ENCODE measurements around the gene ABCC8.

ABCC8 gene

GRCh38 chr11:17488563-17488962 is 11.9 kb upstream of the ABCC8 start:
- no peak for TF ChIP-seq CTCF (IDR thresholded peaks at IDR 0.05; ENCODE audit: unreplicated experiment in 3 of 3)
- no peak overlapping the region for H3K4me3 Mint-ChIP-seq
- no peaks in the 10 kb centered on the region for H3K36me3 Mint-ChIP-seq (ENCODE audit: low read depth)
- H3K27me3 Mint-ChIP-seq (ENCODE audit: low read depth): peaks cover 20% of the 10 kb centered on the region
- H3K27ac Mint-ChIP-seq: no peak overlapping the region
- H3K4me1 Mint-ChIP-seq: peaks cover 10% of the 10 kb centered on the region
- H3K9me3 Mint-ChIP-seq: no peaks in the 10 kb centered on the region

GRCh38 chr11:17486646-17487045 is 10.0 kb upstream of the ABCC8 start:
- H3K4me3 Mint-ChIP-seq: no peak overlapping the region
- H3K36me3 Mint-ChIP-seq (ENCODE audit: low read depth): no peaks in the 10 kb centered on the region

GRCh38 chr11:17483505-17483904 is 6.9 kb upstream of the ABCC8 start:
- Mint-ChIP-seq H3K27me3 (ENCODE audit: low read depth) (peaks cover 44% of the 10 kb centered on the region), H3K9me3 (no peaks in the 10 kb centered on the region), H3K4me3 (no peak overlapping the region), H3K27ac (no peak overlapping the region), H3K4me1 (no peaks in the 10 kb centered on the region), H3K36me3 (ENCODE audit: low read depth) (no peaks in the 10 kb centered on the region)
- TF ChIP-seq CTCF (IDR thresholded peaks at IDR 0.05; ENCODE audit: unreplicated experiment in 3 of 3): no peak

More at GRCh38 chr11:17486646-17487045, 10.0 kb upstream of the ABCC8 start:
- Mint-ChIP-seq H3K27me3 (ENCODE audit: low read depth) (peaks cover 22% of the 10 kb centered on the region), H3K27ac (no peak overlapping the region), H3K9me3 (no peaks in the 10 kb centered on the region), H3K4me1 (peaks cover 10% of the 10 kb centered on the region)
- TF ChIP-seq CTCF (IDR thresholded peaks at IDR 0.05; ENCODE audit: unreplicated experiment in 3 of 3): no peak

- Mint-ChIP-seq H3K36me3 (ENCODE audit: low read depth) (no peaks in the 10 kb centered on the region), H3K27me3 (ENCODE audit: low read depth) (peaks cover 60% of the 10 kb centered on the region), H3K4me3 (no peak overlapping the region), H3K27ac (no peak overlapping the region), H3K4me1 (no peaks in the 10 kb centered on the region), H3K9me3 (no peaks in the 10 kb centered on the region)
- no peak for TF ChIP-seq CTCF (IDR thresholded peaks at IDR 0.05; ENCODE audit: unreplicated experiment in 3 of 3)
Observed at GRCh38 chr11:17481905-17482304, 5.3 kb upstream of the ABCC8 start.

- Mint-ChIP-seq H3K27ac (no peak overlapping the region), H3K36me3 (ENCODE audit: low read depth) (no peaks in the 10 kb centered on the region), H3K4me3 (no peak overlapping the region), H3K27me3 (ENCODE audit: low read depth) (peaks cover 78% of the 10 kb centered on the region), H3K4me1 (no peaks in the 10 kb centered on the region), H3K9me3 (no peaks in the 10 kb centered on the region)
- no peak for TF ChIP-seq CTCF (IDR thresholded peaks at IDR 0.05; ENCODE audit: unreplicated experiment in 3 of 3)
Observed at GRCh38 chr11:17479284-17480214, 2.9 kb upstream of the ABCC8 start.

- H3K27ac Mint-ChIP-seq: no peak overlapping the region
Observed at GRCh38 chr11:17478070-17478469, 1.4 kb upstream of the ABCC8 start.

More at GRCh38 chr11:17478070-17478469, 1.4 kb upstream of the ABCC8 start:
- TF ChIP-seq CTCF (IDR thresholded peaks at IDR 0.05; ENCODE audit: unreplicated experiment in 3 of 3): no peak
- Mint-ChIP-seq H3K27me3 (ENCODE audit: low read depth) (peaks cover 84% of the 10 kb centered on the region), H3K9me3 (no peaks in the 10 kb centered on the region), H3K4me3 (peak overlapping the region in 1 of 3 experiments; percentile 26), H3K4me1 (no peaks in the 10 kb centered on the region), H3K36me3 (ENCODE audit: low read depth) (no peaks in the 10 kb centered on the region)
